Activated naive CD4-positive, alpha-beta T cell treated with anti-CD3 and anti-CD28 coated beads, Interleukin-2, amount 50 U/mL, for 72 hours (primary cell): ENCODE results near the gene PSAPL1. TPM values are rescaled to one million over a fixed set of nuclear protein-coding genes. Genes with fewer than 3 reads are reported as not detected.

Experiments used
- ATAC-seq, 2 donors: fragments of 150-1000 bp; cut with Tn5 transposase; 2 replicates each; pipeline ENCODE4 v1.10.0; 2021; ENCODE audit warnings: mild to moderate bottlenecking in 2 of 2, moderate library complexity in 2 of 2
- DNase-seq, 2 donors: peaks; one replicate each; pipeline ENCODE4 v3.0.0; 2021 to 2022; ENCODE audit warnings: low spot score in 2 of 2
- H3K27ac Mint-ChIP-seq, 2 donors: one replicate each; pipeline ENCODE4 v1.8.0; 2022; ENCODE audit warnings: mild to moderate bottlenecking in 2 of 2, mixed read lengths in 2 of 2
- H3K36me3 Mint-ChIP-seq, 2 donors: one replicate each; pipeline ENCODE4 v1.8.0; 2022; ENCODE audit warnings: mixed read lengths in 2 of 2
- H3K9me3 Mint-ChIP-seq, 2 donors: one replicate each; pipeline ENCODE4 v1.8.0; 2022; ENCODE audit warnings: mixed read lengths in 2 of 2
- total RNA-seq, 2 donors: library from RNA; stranded (reverse); gene quantifications; one replicate each; pipeline ENCODE4 v1.2.3, GENCODE V29; 2022

Gene PSAPL1
- total RNA-seq, 2 donors from 2014 or later, result not detected

GRCh38 chr4:7396186-7396910 is 38.4 kb downstream of the PSAPL1 start:
- Mint-ChIP-seq H3K9me3 (peaks cover 6 to 9% of the 10 kb centered on the region in 2 donors), H3K36me3 (no peaks in the 10 kb centered on the region), H3K27ac (no peak overlapping the region)
- no peak for ATAC-seq
- no peak for DNase-seq

- ATAC-seq (no peak), DNase-seq (no peak)
- H3K27ac Mint-ChIP-seq, result no peak overlapping the region
- peaks cover 1 to 3% of the 10 kb centered on the region in 2 donors for H3K9me3 Mint-ChIP-seq
- no peaks in the 10 kb centered on the region for H3K36me3 Mint-ChIP-seq
These were observed 39.1 kb downstream of the PSAPL1 start for GRCh38 chr4:7395645-7396044.

- H3K9me3 Mint-ChIP-seq, result no peaks in the 10 kb centered on the region
- no peaks in the 10 kb centered on the region for H3K36me3 Mint-ChIP-seq
- DNase-seq (no peak), ATAC-seq (no peak)
- H3K27ac Mint-ChIP-seq, result no peak overlapping the region
These were observed 39.9 kb downstream of the PSAPL1 start for GRCh38 chr4:7394681-7395451.

DNA sequence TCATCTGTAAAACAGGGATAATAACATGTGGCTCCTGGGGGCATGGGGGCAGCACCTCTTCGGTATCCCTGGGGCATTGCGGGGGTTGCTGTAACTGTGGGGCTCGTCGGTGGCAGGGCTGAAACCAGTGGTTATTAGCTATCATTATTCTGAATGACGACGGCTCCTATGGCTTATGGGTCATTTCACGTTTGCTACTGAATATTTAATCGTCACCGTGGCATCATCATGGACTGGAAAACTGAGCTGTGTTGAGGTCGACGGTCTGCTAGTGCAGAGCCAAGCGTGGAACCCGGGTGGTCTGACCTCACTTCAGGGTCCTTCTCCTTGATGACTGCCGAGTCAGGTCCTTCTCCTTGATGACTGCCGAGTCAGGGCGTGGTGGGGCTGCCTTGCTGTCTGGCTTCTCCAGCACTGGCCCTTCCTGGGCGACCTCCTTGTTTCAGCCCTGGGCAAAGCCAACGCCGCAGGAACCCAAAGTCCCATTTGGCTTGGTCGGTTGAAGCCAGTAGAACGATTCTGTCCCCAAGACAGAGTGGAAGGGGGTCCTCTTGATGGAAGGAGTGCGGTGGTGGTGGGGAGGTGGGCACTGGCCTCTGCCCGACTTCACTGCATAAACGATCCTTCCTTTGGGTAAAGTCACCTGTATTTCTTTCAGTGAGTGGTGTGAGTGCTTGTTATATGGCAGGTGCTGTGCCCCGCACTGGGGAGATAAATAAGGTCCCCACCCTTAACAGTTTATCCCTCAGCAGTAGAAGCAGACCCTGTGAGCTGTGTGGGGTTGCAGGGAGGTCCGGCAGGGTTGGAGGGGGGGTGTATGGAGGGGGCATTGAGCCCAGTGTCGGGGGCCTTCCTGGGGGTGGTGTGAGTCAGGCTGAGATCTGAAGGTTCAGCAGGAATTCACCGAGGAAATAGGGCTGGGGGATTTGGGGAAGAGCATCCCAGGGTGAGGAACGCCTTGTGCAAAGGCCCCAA is 40.8 kb downstream of the PSAPL1 start:
- H3K36me3 Mint-ChIP-seq, result no peaks in the 10 kb centered on the region
- H3K9me3 Mint-ChIP-seq, result no peaks in the 10 kb centered on the region
- no peak overlapping the region for H3K27ac Mint-ChIP-seq
- no peak for ATAC-seq
- no peak for DNase-seq

GRCh38 chr4:7392438-7393421 is 42.0 kb downstream of the PSAPL1 start:
- peaks cover 2 to 3% of the 10 kb centered on the region in 2 donors for H3K9me3 Mint-ChIP-seq
- H3K27ac Mint-ChIP-seq, result no peak overlapping the region
- DNase-seq (peak in 1 of 2 donors; percentile 48), ATAC-seq (no peak)
- H3K36me3 Mint-ChIP-seq, result no peaks in the 10 kb centered on the region

GRCh38 chr4:7391637-7392437 is 42.9 kb downstream of the PSAPL1 start:
- peak in 1 of 2 donors; percentile 26 for DNase-seq
- H3K27ac Mint-ChIP-seq, result no peak overlapping the region

DNA sequence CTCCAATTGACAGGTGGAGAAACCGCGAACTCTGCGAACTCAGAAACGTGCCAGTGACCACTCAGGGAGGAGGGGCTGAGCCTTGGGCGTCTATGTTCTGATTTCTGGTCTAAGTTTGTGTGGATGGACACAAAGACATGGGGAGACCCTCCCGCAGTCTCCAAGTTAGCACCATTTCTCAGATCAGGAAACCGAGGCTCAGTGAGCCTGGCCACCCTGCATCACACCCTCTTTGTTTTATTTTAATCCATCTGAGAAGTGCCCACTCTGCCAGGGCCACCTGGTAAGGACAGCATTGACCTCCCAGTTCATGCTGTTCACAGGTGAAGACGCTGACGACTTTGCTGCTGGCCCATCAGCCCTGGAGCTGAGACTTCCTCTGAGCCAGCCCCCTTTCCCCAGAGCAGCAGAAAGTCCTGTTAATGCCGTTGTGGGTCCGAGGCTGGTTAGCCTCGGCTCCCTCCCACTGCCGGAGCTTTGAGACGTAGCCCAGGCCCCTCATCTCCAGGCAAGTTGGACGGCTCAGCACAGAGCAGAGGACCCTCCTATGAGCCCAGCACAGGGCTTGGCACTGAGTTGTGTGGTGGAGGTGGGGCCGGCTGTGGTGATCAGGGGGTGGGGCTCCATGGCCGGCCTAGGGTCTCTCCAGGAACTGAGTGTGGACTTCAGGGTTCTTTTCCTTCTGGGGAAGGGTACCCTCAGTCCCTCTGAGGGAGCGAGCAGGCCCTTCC is 43.7 kb downstream of the PSAPL1 start:
- ATAC-seq (no peak), DNase-seq (no peak)
- Mint-ChIP-seq H3K36me3 (no peaks in the 10 kb centered on the region), H3K27ac (no peak overlapping the region), H3K9me3 (peaks cover 7 to 8% of the 10 kb centered on the region in 2 donors)

More at GRCh38 chr4:7391637-7392437, 42.9 kb downstream of the PSAPL1 start:
- peaks cover 7 to 8% of the 10 kb centered on the region in 2 donors for H3K9me3 Mint-ChIP-seq
- no peaks in the 10 kb centered on the region for H3K36me3 Mint-ChIP-seq
- no peak for ATAC-seq

DNA sequence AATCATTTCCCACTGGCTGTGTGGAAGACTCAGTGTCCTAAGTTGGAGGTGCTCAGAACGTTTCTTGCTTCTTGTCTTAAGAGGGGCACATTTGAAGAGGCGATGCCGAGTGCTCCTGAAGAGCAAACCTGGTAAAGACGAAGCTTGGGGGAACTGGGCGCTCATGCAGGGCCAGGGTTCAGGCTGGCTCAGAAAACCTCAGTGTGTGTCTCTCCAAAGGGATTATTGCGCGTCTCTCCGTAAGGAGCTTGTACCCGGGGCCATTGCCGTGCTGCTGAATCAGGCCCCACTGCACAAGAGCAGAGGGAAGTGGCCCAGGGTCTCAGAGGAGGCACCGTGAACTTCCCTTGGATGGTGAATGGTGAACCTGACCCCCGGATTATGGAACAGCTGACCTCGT is 44.4 kb downstream of the PSAPL1 start:
- Mint-ChIP-seq H3K9me3 (peaks cover 7 to 8% of the 10 kb centered on the region in 2 donors), H3K27ac (no peak overlapping the region), H3K36me3 (no peaks in the 10 kb centered on the region)
- no peak for ATAC-seq
- no peak for DNase-seq

GRCh38 chr4:7389719-7390118 is 45.0 kb downstream of the PSAPL1 start:
- peaks cover 7 to 8% of the 10 kb centered on the region in 2 donors for H3K9me3 Mint-ChIP-seq
- DNase-seq (peak in 1 of 2 donors; percentile 30), ATAC-seq (no peak)
- H3K36me3 Mint-ChIP-seq, result no peaks in the 10 kb centered on the region
- H3K27ac Mint-ChIP-seq, result no peak overlapping the region

GRCh38 chr4:7389101-7389701 is 45.5 kb downstream of the PSAPL1 start:
- no peak overlapping the region for H3K27ac Mint-ChIP-seq

GRCh38 chr4:7388627-7389026 is 46.1 kb downstream of the PSAPL1 start:
- ATAC-seq, result no peak
- Mint-ChIP-seq H3K36me3 (no peaks in the 10 kb centered on the region), H3K27ac (no peak overlapping the region), H3K9me3 (peaks cover 7 to 8% of the 10 kb centered on the region in 2 donors)
- DNase-seq, result peak in 1 of 2 donors; percentile 43

More at GRCh38 chr4:7389101-7389701, 45.5 kb downstream of the PSAPL1 start:
- H3K36me3 Mint-ChIP-seq, result no peaks in the 10 kb centered on the region
- DNase-seq (peak in 1 of 2 donors; percentile 38), ATAC-seq (no peak)
- H3K9me3 Mint-ChIP-seq, result peaks cover 7 to 8% of the 10 kb centered on the region in 2 donors

DNA sequence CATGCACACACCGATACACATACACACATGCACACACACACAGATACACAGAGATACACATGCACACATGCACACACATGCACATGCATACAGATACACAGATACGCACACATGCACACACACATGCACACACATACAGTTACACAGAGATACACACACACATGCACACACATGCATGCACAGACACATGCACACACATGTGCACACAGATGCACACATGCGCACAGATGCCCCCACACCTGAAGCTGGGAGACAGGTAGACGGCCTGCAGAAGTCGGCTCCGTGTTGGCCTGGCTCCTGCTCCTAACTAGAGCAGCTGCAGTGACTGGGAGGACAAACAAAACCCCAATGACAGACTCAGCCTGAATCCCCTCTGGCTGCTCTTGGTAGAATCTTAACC is 46.8 kb downstream of the PSAPL1 start:
- no peak for DNase-seq
- no peak for ATAC-seq
- Mint-ChIP-seq H3K9me3 (peaks cover 7 to 8% of the 10 kb centered on the region in 2 donors), H3K36me3 (no peaks in the 10 kb centered on the region), H3K27ac (no peak overlapping the region)

GRCh38 chr4:7384929-7385890 is 49.5 kb downstream of the PSAPL1 start:
- no peak overlapping the region for H3K27ac Mint-ChIP-seq
- no peaks in the 10 kb centered on the region for H3K36me3 Mint-ChIP-seq
- no peak for ATAC-seq
- peak in 1 of 2 donors; percentile 26 for DNase-seq
- H3K9me3 Mint-ChIP-seq, result peaks cover 7 to 8% of the 10 kb centered on the region in 2 donors
